ENCODE data around the gene TRIL.

TRIL gene

GRCh38 chr7:28961972-28962371, 3.8 kb upstream of the TRIL start:
- no peaks in the 10 kb centered on the region for H3K27me3 ChIP-seq (ENCODE audit: insufficient read depth, low read depth)
- H3K27ac ChIP-seq, result no peak overlapping the region
- no peaks in the 10 kb centered on the region for H3K4me1 ChIP-seq (ENCODE audit: low read depth, poor library complexity, severe bottlenecking)
- H2AFZ ChIP-seq (ENCODE audit: low read depth), result no peak overlapping the region
- H3K79me2 ChIP-seq (ENCODE audit: insufficient read depth, low read depth), result no peaks in the 10 kb centered on the region
- no peak for TF ChIP-seq CTCF (conservative IDR thresholded peaks at IDR 0.05; ENCODE audit: low read depth, low read length)
- H3K4me3 ChIP-seq (IDR thresholded peaks at IDR 0.05; ENCODE audit: insufficient read depth, low read depth, low read length), result no peak overlapping the region
- no peak overlapping the region for H3K4me2 ChIP-seq
- no peaks in the 10 kb centered on the region for H3K36me3 ChIP-seq (ENCODE audit: insufficient read depth)
- H4K20me1 ChIP-seq (ENCODE audit: insufficient read depth), result no peaks in the 10 kb centered on the region
- no peak overlapping the region for H3K9ac ChIP-seq

- H3K36me3 ChIP-seq (ENCODE audit: insufficient read depth), result no peaks in the 10 kb centered on the region
- H3K27ac ChIP-seq, result no peak overlapping the region
- no peaks in the 10 kb centered on the region for H3K79me2 ChIP-seq (ENCODE audit: insufficient read depth, low read depth)
- H4K20me1 ChIP-seq (ENCODE audit: insufficient read depth), result no peaks in the 10 kb centered on the region
- H3K4me1 ChIP-seq (ENCODE audit: low read depth, poor library complexity, severe bottlenecking), result no peaks in the 10 kb centered on the region
- H2AFZ ChIP-seq (ENCODE audit: low read depth), result no peak overlapping the region
- no peak for TF ChIP-seq CTCF (conservative IDR thresholded peaks at IDR 0.05; ENCODE audit: low read depth, low read length)
- H3K9ac ChIP-seq, result no peak overlapping the region
- no peak overlapping the region for H3K4me3 ChIP-seq (IDR thresholded peaks at IDR 0.05; ENCODE audit: insufficient read depth, low read depth, low read length)
- H3K27me3 ChIP-seq (ENCODE audit: insufficient read depth, low read depth), result no peaks in the 10 kb centered on the region
- H3K4me2 ChIP-seq, result no peak overlapping the region
These were observed 2.1 kb upstream of the TRIL start for GRCh38 chr7:28960071-28960840.

GRCh38 chr7:28958980-28959347, 834 bp upstream of the TRIL start:
- Histone ChIP-seq H3K4me3 (IDR thresholded peaks at IDR 0.05; ENCODE audit: insufficient read depth, low read depth, low read length) (no peak overlapping the region), H3K9ac (no peak overlapping the region), H3K27ac (no peak overlapping the region), H3K4me1 (ENCODE audit: low read depth, poor library complexity, severe bottlenecking) (no peaks in the 10 kb centered on the region), H2AFZ (ENCODE audit: low read depth) (no peak overlapping the region), H3K36me3 (ENCODE audit: insufficient read depth) (no peaks in the 10 kb centered on the region), H3K79me2 (ENCODE audit: insufficient read depth, low read depth) (no peaks in the 10 kb centered on the region), H3K4me2 (no peak overlapping the region), H4K20me1 (ENCODE audit: insufficient read depth) (no peaks in the 10 kb centered on the region), H3K27me3 (ENCODE audit: insufficient read depth, low read depth) (no peaks in the 10 kb centered on the region)
- no peak for TF ChIP-seq CTCF (conservative IDR thresholded peaks at IDR 0.05; ENCODE audit: low read depth, low read length)

- Histone ChIP-seq H3K27ac (no peak overlapping the region), H3K4me3 (IDR thresholded peaks at IDR 0.05; ENCODE audit: insufficient read depth, low read depth, low read length) (no peak overlapping the region), H3K27me3 (ENCODE audit: insufficient read depth, low read depth) (no peaks in the 10 kb centered on the region), H3K4me1 (ENCODE audit: low read depth, poor library complexity, severe bottlenecking) (no peaks in the 10 kb centered on the region), H3K36me3 (ENCODE audit: insufficient read depth) (no peaks in the 10 kb centered on the region), H3K9ac (no peak overlapping the region), H2AFZ (ENCODE audit: low read depth) (no peak overlapping the region), H3K79me2 (ENCODE audit: insufficient read depth, low read depth) (no peaks in the 10 kb centered on the region), H3K4me2 (no peak overlapping the region), H4K20me1 (ENCODE audit: insufficient read depth) (no peaks in the 10 kb centered on the region)
- TF ChIP-seq CTCF (conservative IDR thresholded peaks at IDR 0.05; ENCODE audit: low read depth, low read length), result no peak
These were observed 337 bp downstream of the TRIL start for GRCh38 chr7:28957751-28958234.

All from KMS-11 (cell line).